Superior temporal gyrus (tissue), 1 donor: ENCODE data around the gene ANKRD60.

Source experiments
- DNase-seq: peaks from one replicate; pipeline ENCODE4 v3.0.0-alpha.2; 2016; ENCODE audit errors: extremely low spot score

ANKRD60 gene

DNA sequence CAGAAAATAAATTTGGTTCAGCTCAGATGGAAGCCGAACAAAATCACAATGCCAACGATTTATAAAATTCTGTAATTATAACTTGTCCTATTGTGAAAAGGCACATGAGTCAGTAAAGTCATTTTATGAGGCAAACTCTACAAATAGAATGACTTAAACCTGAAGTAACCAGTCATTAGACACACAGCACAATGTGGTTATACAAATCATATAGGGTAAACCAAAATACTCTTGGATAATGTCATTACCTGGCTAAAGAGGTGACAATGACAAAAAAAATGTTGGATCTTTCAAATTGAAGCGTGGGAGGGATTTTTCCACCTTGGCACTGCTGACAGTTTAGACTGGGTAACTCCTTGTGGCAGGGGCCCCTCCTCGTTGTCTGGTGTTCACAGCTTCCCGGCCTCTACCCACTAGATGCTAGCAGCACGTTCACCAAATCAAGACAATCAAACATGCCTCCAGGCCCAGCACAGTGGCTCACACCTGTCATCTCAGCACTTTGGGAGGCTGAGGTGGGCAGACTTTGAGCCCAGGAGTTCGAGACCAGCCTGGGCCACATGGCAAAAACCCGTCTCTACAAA lies 5.0 kb downstream of the ANKRD60 start:
- DNase-seq: no peak

DNA sequence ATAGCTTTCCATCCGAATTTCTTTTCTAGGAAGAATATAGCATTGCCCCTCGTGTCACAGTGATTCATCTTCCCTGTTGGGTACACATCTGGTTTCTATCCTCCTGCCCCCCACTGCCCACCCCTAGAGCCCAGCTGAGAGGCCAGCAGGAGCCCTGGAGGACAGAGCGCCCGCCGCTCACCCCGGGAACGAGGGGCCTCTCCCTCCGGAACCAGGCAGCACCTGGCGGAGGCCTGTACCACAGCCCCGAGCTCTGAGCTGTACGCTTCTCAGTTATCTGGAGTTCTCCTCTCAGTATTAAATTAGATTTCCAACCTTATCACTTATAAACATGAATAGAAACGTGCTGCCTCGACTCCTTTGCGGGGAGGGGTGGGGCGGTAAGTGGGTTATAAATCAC lies 6.0 kb downstream of the ANKRD60 start:
- no peak for DNase-seq

DNA sequence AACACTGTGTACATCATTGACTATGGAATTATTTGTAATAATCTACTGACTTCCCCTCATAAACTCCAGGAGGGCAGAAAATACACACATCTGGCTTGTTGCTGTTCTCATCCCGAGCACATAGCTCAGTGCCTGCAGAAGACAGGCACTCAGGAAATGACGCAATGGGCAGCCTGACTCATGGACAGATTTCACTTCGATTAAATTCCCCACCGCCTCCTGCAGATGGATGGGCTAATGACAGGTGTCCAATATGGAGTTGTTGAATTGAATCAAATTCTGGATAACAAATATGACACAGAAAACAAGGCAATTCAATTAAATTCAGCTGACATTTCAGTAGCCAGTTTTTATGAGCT lies 9.1 kb downstream of the ANKRD60 start:
- DNase-seq: no peak

DNA sequence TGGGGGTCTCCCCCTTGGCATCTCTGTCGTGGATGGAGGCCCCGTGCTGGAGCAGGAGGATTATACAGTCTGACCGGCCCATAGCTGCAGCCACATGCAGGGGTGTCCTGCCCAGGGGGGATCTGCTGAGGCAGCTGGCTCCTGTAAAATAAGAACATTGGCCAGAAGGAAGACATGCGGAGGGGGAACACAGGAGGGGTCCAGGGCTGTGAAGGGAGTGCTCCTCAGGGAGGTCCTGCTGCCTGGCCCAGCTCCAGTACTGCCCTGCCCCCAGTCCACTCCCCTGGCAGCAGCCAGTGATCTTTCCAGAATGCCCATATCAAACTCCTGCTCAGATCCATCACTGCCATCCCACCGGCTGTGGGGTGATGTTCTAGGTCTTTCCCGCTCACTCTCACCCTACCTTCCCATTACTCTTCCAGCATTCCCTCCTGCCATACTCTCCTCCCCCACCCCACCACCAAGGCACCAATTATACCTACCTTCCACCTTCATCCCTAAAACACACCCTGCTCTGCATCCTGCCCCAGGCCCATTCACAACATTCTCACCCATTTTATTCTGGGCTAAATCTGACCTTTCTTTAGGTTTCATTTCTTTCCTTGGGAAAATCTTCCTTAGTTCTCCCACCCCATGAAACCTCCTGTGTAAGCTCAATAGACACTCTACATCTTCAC lies 9.7 kb downstream of the ANKRD60 start:
- no peak for DNase-seq

DNA sequence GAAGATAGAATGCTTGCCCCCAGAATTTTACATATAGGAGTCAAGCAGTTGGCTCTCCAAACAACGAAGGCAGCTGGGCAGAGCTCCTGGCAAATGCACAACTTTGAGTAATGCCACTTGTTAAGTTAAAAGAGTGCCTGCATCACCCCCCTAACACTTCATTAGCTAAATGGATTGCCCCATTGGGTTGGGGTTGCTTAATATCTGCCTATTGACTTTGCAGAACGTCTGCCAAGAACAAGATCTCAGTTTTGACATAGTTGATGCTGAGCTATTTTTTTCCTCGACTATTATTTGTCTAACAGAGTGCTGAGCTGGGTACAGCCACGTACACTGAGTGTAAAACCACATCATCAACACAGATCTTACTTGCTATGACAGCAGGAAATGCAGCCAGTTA lies 12.1 kb downstream of the ANKRD60 start:
- no peak for DNase-seq

DNA sequence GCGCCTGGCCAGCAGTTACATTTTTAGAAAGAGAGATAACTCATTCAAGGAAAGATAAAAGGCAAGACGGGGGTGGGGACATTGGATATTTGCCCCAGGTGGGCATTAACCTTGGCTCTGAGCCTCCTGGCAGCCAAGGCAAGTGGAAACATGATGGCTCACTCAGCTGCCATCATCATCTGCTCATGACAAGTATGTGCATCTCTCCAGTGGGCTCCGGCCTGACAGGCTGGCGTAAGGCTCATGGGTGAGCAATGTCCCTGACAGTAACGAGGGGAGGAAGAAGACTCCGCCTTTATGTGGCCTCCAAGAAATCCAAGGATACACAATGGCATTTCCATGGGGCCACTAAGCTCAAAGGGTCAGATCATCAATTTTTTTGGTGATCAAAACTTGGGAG lies 13.3 kb downstream of the ANKRD60 start:
- DNase-seq: no peak

DNA sequence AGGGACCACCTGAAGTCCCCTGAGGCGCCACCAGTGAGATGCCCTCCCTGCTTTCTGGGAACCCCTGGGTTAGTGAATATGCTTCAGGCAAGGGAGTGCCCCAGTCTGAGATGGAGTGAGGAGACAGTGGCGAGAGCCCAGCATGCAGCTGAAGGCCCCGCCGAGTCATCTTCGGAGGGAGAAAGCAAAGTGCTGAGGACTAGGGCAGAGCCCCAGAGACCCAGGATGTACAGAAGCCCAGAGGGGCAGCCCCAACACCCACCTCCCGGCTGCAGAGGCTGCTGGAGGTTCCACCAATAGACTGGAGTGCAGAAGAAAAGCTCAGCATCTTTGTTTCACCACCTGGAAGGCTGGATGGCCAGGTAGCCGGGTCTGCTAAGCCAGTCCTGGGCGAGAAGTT lies 14.1 kb downstream of the ANKRD60 start:
- DNase-seq: no peak

DNA sequence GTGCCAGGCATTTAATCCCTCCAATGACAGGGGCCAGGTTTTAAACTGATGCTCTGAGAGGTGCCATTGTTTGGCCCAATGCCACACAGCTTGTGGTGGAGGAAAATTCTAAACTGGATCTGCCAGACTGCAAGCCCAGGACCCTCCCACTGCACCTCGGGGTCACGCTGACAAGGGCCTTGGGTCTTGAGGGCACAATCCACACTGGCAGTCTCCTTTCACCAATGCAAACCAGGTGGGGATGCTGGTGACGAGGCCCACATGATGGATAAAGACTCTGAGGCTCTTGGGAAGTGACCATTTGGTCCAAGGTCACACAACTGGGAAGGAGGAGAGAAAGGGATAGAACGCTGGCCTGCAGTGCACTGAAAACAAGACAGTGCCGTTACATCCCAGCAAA lies 14.7 kb downstream of the ANKRD60 start:
- no peak for DNase-seq

DNA sequence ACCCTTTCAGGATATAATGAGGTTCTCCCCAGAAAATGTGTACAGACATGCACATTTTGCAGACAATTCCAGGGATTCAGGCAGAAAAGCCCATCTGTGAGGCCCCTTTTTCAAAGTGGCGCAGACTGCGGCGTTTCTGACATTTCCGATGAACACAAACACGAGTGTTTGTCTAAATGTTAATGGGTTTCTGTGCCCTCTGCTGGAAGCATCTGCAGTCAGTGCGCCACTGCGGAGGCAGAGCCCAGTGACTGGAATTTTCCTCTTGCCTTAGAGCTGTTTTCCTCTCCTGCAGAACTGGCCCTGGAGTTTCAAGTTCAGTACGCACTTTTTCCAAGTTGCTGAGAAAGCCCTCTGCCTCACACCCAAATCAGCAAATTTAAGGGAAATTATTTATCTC lies 15.3 kb downstream of the ANKRD60 start:
- DNase-seq: peak; percentile 83

DNA sequence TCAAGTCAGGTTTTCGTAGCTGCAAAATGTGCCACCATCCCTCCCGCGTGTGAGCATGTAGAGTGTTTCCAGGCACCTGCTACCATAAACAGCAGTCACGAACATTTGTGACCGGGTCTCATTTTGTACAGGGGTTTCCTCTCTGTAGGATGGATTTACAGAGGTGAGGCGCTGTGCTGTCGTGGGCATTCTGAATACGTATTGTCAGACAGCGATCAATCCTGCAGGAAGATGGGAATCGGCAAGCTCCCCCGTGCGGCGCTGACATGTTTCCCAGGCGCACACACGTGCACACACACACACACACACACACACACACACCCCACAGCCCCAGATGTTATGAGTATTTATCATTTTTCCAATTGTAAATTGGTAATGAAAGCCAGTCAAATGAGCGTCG lies 15.8 kb downstream of the ANKRD60 start:
- DNase-seq: no peak

DNA sequence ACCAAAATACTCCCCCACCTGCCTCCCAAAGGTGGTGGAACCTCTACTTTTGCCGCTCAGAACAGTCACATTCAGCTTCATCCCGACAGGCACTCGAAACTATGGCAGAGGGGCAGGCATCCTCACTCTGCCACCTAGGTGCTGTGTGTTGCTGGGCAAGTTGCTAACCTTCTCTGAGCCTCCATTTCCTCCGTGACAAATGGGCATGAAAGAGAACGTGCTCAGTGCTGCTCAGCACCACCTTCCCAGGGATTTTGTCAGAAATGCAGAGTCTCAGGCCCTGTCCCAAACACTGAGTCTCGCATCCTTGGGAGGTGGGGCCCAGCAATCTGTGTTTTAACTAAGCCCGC lies 18.1 kb downstream of the ANKRD60 start:
- DNase-seq: no peak

DNA sequence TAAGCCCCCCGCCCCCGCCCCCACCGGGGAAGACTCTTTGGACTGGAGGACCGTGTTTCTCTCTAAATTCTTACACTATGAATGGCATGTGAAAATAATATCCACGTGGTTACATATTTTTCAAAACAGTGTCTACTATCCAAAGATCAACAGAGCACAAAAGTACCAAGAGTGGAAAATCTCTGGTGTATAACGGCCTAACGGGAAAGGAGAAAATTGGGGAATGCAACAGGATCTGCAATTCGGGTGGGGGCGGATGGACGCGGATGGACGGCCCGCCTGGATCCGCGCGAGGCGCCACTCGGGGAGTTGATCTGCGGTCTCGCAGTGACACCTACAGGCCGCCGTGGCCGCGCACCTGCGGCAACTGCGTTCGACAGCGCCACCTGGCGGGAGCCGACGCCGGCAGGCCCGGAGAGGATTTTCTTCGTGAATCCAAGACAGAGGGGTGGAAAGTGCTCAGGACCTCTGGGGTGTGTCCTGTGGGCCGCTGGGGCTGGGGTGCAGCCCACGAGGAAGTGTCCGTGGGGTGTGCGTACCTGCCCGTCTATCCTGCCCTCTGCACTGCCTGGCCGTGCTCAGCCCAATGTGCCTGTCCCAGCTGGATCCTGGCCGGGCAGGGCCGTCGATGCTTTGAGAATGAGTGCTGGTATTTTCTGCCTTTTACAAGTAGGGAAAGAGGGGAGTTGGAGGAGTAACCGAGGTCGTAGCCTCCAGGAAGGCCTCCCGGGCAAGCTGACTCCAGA lies 18.6 kb downstream of the ANKRD60 start:
- peak; percentile 86 for DNase-seq

DNA sequence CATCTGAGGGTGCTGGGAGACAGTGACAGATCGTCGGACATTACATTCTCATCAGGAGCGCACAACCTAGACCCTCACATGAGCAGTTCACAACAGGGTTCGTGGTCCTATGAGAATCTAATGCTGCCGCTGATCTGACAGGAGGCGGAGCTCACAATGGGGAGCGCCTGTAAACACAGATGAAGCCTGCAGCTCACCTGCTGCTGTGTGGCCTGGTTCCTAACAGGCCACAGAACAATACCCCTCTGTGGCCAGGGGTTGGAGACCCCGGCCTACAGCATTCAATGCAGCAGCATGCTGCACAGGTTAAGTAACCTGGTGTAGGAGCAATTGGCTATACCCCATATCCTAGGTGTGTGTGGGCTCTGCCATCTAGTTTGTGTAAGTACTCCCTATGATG lies 19.5 kb downstream of the ANKRD60 start:
- no peak for DNase-seq

DNA sequence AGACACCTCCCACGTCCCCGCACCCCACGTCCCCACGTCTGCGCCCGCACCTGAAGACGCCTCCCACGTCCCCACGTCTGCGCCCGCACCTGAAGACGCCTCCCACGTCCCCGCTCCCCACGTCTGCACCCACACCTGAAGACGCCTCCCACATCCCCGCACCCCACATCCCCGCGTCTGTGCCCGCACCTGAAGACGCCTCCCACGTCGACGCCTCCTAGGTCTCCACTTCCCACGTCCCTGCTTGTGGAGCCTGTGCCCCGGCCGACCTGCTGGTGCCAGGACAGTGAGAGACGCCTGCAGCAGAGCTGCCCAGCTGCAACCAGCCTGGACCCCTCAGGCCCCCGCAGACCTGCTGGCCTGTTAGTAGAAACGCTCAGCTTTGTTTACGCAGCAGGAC lies 22.6 kb downstream of the ANKRD60 start:
- DNase-seq: no peak

DNA sequence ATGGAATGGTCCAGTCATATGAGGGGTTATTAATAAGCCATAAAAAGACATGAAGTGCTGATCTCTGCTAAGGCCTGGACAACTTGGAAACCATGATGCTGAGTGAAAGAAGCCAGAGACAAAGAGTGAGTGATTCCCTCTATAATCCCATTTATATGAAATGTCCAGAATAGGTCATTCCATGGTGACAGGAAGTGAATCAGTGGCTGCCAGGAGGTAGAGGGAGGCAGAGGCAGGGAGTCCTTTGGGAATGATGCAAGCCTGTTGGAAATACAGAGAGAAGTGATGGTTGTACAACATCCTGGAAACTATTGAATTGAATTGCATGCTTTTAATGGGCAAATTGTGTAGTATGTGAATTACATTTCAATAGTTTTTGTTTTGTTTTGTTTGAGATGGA lies 26.4 kb downstream of the ANKRD60 start:
- no peak for DNase-seq

DNA sequence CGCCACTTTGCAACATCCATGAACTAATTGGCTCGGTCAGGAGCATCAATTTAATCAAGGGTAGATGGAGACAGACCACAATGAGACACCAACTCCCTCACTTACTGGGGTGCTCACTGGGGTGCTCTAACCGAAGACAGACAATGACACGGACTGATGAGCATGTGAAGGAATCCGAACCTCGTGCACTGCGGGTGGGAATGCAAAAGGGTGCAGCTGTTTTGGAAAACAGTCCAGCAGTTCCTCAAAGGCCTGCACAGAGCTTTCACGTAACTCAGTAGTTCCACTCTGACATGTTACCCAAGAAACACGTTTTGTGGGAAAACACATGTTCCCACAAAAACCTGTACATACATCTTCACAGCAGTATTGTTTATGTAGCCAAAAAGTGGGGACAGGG lies 26.8 kb downstream of the ANKRD60 start:
- no peak for DNase-seq

DNA sequence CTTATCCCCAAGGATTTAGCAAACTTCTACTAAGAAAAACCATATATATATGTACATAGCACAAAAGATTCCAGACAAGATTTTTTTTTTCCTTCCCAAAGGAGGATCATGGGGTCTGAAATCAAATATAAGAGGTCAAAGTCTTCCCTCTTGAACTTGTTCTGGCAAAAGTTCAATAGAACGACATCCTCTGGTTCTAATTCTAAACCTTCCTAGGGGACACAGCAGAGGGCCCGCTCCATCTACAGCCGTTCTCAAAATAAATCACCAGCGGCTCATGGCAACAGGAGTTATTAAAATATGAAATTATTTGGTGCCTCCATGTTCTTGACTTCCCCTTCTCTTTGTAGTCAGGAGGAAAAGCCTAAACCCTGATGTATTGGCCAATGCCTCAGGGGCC lies 29.0 kb downstream of the ANKRD60 start:
- no peak for DNase-seq

DNA sequence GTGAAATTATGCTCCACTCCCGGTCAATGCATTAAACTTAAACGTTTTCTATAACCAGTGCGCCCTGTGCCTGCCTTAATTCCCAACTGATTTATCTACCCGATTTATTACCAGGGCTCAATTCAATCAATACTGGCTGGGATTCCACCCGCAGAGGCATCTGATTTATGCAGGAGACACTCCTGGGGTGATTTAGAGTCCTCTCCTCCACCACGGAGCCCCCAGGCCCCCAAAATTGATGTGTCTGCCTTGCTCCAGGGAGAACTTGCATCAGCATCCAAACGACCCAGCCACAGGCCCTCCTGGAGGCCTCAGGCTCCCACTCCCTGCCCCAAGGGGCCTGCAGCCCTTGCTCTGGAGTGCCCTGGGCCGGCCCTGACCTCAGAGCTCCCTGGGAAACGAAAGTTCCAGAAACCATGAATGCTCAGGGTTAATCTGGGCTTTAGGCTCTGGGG lies 29.5 kb downstream of the ANKRD60 start:
- no peak for DNase-seq

DNA sequence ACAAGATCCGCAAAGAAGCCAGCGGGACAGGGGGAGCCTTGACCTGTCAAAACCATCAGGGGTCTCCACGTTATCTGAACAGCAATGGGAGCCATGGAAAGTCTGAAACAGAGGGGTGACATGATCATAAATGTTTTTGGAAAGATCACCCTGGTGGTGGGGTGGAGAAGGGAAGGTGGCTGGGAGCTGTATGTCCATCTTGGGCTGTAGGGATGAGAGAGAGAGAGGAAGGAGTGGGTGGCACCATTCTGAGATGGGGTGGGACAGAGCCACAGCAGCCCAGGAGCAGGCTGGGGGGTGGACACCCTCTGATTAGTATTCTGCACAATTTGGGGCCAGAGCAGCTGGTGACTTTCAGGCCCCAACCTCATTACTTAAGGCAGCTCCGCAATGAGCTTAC lies 30.1 kb downstream of the ANKRD60 start:
- no peak for DNase-seq

DNA sequence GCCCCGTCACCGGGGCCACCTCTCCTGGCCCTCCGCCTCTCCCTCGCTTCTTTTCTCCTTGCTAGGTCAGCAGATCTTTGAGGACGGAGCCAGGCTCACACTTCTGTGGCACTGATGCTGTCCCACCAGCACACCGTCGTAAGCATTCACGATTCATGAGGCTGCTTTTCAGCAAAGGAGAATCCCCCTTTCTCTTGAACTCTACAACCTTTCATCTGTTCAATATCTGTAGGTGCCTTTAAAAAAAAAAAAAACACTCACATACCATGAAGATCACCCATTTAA lies 31.3 kb downstream of the ANKRD60 start:
- DNase-seq: no peak

DNA sequence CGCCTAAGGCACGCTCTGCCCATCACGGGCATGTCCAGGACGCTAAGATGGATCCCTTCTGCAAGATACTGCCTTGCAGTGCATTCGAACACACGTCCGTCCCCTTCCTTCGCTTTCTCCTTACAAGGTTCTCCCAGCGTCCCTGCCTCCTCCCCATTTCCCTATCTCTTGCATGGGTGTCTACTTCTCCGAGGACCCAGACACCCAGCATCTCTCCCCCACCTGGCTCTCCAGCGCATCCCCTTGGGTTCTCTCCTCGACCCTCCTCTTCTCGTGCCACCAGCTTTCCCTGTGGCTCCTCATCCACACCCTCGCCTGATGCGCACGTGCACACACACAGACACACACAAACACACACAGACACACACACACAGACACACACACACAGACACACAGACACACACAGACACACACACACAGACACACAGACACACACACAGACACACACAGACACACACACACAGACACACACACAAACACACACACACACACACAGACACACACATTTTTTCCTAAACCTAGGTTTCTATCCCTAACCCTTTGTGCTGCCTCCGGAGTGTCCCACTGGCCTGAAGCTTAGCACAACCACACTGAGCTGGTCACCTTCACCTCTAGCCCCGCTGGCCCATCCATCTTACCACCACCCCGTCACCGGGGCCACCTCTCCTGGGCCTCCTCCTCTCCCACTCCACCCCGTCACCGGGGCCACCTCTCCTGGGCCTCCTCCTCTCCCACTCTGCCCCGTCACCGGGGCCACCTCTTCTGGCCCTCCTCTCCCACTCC lies 31.9 kb downstream of the ANKRD60 start:
- no peak for DNase-seq

DNA sequence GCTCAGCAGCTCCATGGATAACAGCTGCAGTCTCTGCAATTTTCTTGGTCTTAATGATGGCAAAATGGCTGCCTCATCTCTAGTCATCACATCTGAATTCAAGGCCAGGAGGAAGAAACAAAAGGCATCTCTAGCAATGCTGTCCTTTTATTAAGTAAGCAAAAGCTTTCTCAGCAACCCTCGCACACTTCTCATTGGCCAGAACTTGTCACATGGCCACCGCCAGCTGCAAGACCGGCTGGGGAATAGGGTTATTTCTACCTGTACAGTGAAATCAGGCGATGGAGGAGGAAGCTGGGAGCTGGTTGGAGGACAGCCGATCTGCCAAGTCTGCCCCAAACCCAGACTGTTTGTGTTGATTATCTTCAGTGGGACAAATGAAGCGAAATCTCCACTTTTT lies 33.4 kb downstream of the ANKRD60 start:
- DNase-seq: no peak
